Measurements from ENCODE around the gene HNRNPL. TPM values are rescaled to one million over a fixed set of nuclear protein-coding genes. Genes with fewer than 3 reads are reported as not detected.
A peak's percentile ranks its signal among the peaks of the same experiment; 100 is the strongest.

HNRNPL gene
- total and polyA plus RNA-seq, 9 of the 15 experiments (the other 6 are each of a cell fraction or from before 2014, with no cell fraction given) = 39.5 to 610 (median 299) TPM

- TF ChIP-seq RBFOX2 (IDR thresholded peaks at IDR 0.05; ENCODE audit: low read depth, low read length) = peak; percentile 75
- TF ChIP-seq FIP1L1 (IDR thresholded peaks at IDR 0.05; ENCODE audit: low read depth, low read length, poor library complexity, severe bottlenecking) = no peak
- no peak for TF ChIP-seq CCAR2 (IDR thresholded peaks at IDR 0.05; ENCODE audit: low read depth, low read length)
- TF ChIP-seq ZBTB5 (IDR thresholded peaks at IDR 0.05) = no peak
- TF ChIP-seq DLX4 (CRISPR knock-in tag; IDR thresholded peaks at IDR 0.05) = no peak
- TF ChIP-seq POLR3A (IDR thresholded peaks at IDR 0.05; ENCODE audit: borderline replicate concordance, extremely low read depth, insufficient read depth, insufficient read length) = no peak
- TF ChIP-seq EHMT2 (IDR thresholded peaks at IDR 0.05) = no peak
- TF ChIP-seq ZBTB49 (CRISPR knock-in tag; IDR thresholded peaks at IDR 0.05; ENCODE audit: borderline replicate concordance) = no peak
- peak; percentile 73 for TF ChIP-seq REST (IDR thresholded peaks at IDR 0.05; ENCODE audit: borderline replicate concordance)
- TF ChIP-seq REST (CRISPR knock-in tag; IDR thresholded peaks at IDR 0.05; ENCODE audit: low read depth) = 0 out of 2 replicates have a peak, but pooled peaks have one; percentile 63
- TF ChIP-seq ZNF184 (CRISPR knock-in tag; IDR thresholded peaks at IDR 0.05) = no peak
- TF ChIP-seq ETV1 (tag; conservative IDR thresholded peaks at IDR 0.05; ENCODE audit: low read depth) = peak; percentile 58
- TF ChIP-seq BRF2 (IDR thresholded peaks at IDR 0.05; ENCODE audit: borderline replicate concordance, insufficient read depth, insufficient read length) = no peak
Measured at GRCh38 chr19:38851622-38852230, 1.9 kb upstream of the HNRNPL start (continued).
